Endothelial cell of umbilical vein (primary cell): ENCODE measurements around the gene SLC4A5.

Experiments
- CTCF ChIP-seq, 2 donors: IDR thresholded peaks; 1 replicate in 1 of 2; 2 replicates in 1 of 2; pipeline ENCODE4 v1.5.1; 2011; ENCODE audit warnings: low read length in 2 of 2, mild to moderate bottlenecking in 2 of 2, moderate library complexity in 2 of 2, control low read depth in 1 of 2, inconsistent platforms in 1 of 2, low read depth in 1 of 2; ENCODE audit not compliant: insufficient read depth in 1 of 2; ENCODE audit errors: extremely low read depth in 1 of 2
- EZH2 ChIP-seq: IDR thresholded peaks from 2 replicates; pipeline ENCODE4 v1.6.1; 2012; ENCODE audit warnings: borderline replicate concordance, low read depth, mild to moderate bottlenecking, moderate library complexity, low read length, inconsistent platforms; ENCODE audit not compliant: severe bottlenecking
- FOS ChIP-seq: IDR thresholded peaks from 2 replicates; pipeline ENCODE4 v1.6.1; 2011; ENCODE audit warnings: mild to moderate bottlenecking, low read length, moderate library complexity, borderline replicate concordance; ENCODE audit not compliant: insufficient read depth
- GATA2 ChIP-seq: IDR thresholded peaks from 2 replicates; pipeline ENCODE4 v1.7.0; 2011; ENCODE audit warnings: low read depth, mild to moderate bottlenecking, moderate library complexity, mixed read lengths, low read length; ENCODE audit not compliant: insufficient read length, insufficient read depth
- JUN ChIP-seq: IDR thresholded peaks from 2 replicates; pipeline ENCODE4 v1.6.1; 2011; ENCODE audit warnings: borderline replicate concordance, low read depth; ENCODE audit not compliant: insufficient read length, insufficient read depth
- MYC ChIP-seq: IDR thresholded peaks from one replicate; pipeline ENCODE4 v1.6.1; 2011; ENCODE audit warnings: mild to moderate bottlenecking, low read depth, low read length
- POLR2A ChIP-seq: IDR thresholded peaks from 2 replicates; pipeline ENCODE4 v1.6.1; 2012; ENCODE audit warnings: low read depth, mild to moderate bottlenecking, control low read depth, low read length
- POLR2AphosphoS5 ChIP-seq: IDR thresholded peaks from 2 replicates; pipeline ENCODE4 v1.6.1; 2012; ENCODE audit warnings: low read depth, mild to moderate bottlenecking, control low read depth, low read length, moderate library complexity; ENCODE audit not compliant: insufficient read depth
- TF ChIP-seq, protein P1 (sequence below): IDR thresholded peaks from 2 replicates; pipeline ENCODE4 v1.6.1; 2011; ENCODE audit not compliant: insufficient read depth, insufficient read length

DNA sequence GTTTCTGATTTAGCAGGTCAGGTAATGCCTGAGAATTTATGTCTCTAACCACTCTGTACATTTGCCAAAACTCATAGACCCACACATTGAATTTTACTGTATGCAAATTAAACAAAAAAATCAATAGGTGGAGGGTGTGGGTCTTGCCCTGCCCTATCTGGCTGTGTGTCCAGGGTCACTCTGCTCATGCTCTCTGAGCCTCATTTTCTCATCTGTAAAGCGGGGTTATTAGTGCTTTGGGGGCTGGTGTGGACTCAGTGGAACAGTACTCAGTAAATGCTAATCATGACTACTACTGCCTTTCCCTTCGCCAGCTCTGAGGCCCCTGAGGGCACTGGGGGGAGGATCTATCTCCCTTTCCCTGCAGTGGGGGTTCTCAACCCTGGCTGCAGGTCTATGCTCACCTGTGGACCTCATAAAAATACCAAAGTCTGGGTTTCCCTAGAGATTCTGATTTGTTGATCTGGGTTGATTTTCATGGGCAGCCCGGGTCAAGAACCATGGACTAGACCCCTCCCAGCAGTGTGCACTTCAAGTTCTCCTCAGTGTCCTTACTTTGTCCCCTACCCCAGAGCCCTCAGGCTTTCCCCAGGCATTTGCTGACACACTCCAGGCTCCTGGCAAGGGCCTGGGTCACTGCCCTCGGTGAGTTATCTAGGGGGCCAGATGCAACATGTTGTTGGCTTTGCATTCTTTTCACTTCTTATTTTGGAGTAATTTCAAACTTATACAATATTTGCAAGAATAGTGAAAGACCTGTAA, 117.3 kb downstream of the SLC4A5 start:
- no peak for TF ChIP-seq CTCF (IDR thresholded peaks at IDR 0.05; ENCODE audit: extremely low read depth in 1 of 2, insufficient read depth in 1 of 2, low read depth in 1 of 2, low read length in 2 of 2)
- TF ChIP-seq FOS = no peak
- TF ChIP-seq, protein P1, sequence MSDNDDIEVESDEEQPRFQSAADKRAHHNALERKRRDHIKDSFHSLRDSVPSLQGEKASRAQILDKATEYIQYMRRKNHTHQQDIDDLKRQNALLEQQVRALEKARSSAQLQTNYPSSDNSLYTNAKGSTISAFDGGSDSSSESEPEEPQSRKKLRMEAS = no peak
- TF ChIP-seq POLR2A = no peak
- no peak for TF ChIP-seq EZH2
- no peak for TF ChIP-seq POLR2AphosphoS5
- no peak for TF ChIP-seq GATA2
- no peak for TF ChIP-seq JUN
- no peak for TF ChIP-seq MYC
